Sciatic nerve (tissue), 2 donors: Measurements from ENCODE around the gene LRRC1. TPM values are rescaled to one million over a fixed set of nuclear protein-coding genes. Genes with fewer than 3 reads are reported as not detected.
"Not testable (repeated sequence)": the region's sequence is repeated elsewhere in the genome, so short reads cannot be mapped to it uniquely, and the experiment has no call there.

Experiments used
- ATAC-seq: fragments of 200-7000 bp; cut with Tn5 transposase; one replicate; pipeline ENCODE4 v1.9.1; 2020; ENCODE audit warnings: mild to moderate bottlenecking, moderate library complexity
- DNase-seq: peaks from one replicate; pipeline ENCODE4 v3.0.0-alpha.2; 2020; ENCODE audit warnings: low spot score
- intact Hi-C: fragments of 100-400 bp; cut with DNase I; formaldehyde crosslinking; loops from one replicate; pipeline ENCODE4 v1.14.2; 2022
- total RNA-seq: library from RNA; stranded (reverse); fragmentation: NEBNext Ultra II Directional; extraction: Animal tissue kit (Norgen Biotek cat#: 25700); gene quantifications from one replicate; pipeline ENCODE4 v1.2.1, GENCODE V29; 2021
- donor health status: DM: no; HTN: no; CAD: no.
- donor health status: DM: no; HTN: no; CAD: no.

LRRC1 gene
- total RNA-seq, 1 donor from 2014 or later, result 19.5 TPM

DNA sequence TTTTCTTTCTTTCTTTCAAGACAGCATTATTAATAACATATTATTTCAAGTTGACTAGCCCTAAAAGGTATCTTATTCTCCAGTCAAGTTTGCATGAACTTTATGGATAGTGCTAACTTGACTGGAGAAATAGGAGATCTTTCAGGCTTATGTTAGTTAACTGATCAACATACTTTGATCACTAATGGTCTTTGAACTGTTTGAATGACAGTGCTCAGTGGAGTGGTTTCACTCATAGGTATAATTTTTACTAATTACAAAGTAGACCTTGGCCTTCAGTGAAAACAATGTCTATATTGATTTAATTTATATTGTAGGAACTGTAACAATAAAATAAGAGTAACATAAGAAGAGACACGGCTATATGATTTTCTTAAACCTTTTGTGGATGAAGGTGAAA is 8.0 kb upstream of the LRRC1 start:
- intact Hi-C loops, result no loop called here
- no peak for DNase-seq
- ATAC-seq, result no peak

DNA sequence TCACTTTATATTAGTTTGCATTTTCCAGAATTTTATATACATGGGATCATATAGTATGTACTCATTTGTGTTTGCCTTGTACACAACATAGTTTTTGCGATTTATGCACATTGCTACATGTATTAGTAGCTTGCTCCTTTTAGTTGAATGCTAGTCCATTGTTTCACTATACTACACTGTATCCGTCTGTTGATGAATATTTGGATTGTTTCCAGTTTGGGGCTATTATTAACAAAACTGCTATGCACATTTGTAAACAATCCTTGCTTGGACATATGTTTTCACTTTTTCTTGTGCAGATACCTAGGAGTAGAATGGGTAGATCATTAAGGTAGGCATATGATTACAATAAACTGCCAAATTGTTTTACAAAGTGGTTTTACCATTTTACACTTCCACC is 3.9 kb upstream of the LRRC1 start:
- intact Hi-C loops, result loop anchor here (10.0 kb wide), 2 partner anchors 64 to 164 kb away; no protein-coding TSS in a partner anchor

DNA sequence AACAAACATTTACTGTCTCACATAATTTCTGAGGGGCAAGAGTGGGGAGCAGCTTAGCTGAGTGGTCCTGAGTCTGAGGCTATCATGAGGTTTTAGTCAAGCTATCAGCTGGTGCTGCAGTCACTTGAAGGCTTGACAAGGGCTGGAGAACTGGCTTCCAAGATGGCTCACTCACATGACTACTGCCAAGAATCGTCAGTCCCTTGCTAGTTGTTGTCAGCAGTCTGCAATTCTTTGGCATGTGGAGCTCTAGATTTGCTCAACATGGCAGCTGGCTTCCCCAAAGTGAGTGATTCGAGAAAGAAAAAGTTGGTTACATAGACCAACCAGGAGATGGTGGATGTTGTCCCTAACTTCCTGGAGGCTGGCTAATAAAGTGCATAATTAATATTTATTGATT is 2.8 kb upstream of the LRRC1 start:
- intact Hi-C loops, result loop anchor here (10.0 kb wide), 2 partner anchors 63 to 163 kb away; no protein-coding TSS in a partner anchor

More for the DNA sequence above, 3.9 kb upstream of the LRRC1 start:
- ATAC-seq, result no peak
- no peak for DNase-seq

DNA sequence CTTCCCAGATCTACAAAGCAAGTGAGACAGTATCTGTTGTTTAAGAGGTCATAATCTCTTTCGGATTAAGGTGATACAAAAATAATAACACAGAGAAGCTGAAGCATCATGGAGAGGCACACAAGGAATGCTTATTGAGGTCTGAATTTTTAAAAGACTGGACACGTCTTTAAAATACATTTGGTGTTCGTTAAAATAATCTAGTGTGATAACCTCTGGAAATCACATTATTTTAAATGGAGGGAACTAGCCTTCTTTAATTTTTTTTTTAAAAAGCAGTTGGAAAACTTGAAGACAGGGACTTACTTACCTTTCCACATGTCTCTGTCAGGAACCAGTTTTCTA is 1.9 kb upstream of the LRRC1 start:
- DNase-seq (no peak), ATAC-seq (no peak)
- intact Hi-C loops, result loop anchor here (10.0 kb wide), 2 partner anchors 62 to 162 kb away; no protein-coding TSS in a partner anchor

More for the DNA sequence above, 2.8 kb upstream of the LRRC1 start:
- ATAC-seq, result no peak
- no peak for DNase-seq

DNA sequence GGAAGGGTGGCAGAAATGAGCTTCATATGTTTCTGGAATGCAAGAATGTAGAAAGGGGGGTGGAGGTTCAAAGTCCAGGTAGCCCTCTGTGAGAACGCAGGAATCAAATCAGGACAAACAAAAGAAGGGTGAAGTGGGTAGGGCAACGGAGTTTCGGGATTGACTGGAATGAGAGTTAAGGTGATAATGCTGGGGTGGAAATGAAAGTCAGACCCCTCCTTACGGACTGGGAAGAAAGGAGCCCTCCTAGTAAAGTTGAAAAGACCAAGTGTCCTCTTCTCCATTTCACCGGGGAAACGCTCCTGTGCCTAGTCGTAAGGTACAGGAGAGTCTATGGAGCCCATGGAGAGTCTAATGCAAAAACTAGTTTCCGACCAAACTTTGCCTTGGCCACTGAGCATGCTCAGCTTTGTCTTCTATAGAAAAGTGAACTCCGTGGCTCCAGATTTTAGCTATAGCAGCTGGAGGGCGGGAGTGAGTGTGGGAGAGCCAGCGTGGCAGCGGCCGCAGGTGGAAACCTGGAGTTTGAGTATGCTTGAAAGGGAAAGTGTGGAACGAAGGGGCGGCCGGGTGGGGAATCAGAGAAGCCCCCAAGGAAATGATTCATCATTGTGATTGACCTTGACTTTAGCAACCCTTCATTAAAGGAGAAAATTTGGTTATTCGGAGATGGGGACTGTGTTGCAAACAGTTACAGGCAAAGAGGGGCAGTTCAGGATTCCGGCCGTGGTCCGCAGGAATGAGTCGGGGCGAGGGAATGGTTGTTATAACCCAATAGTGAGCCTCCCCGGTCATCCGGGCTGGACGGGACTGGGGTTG is 1.3 kb upstream of the LRRC1 start:
- DNase-seq, result peak; percentile 58
- intact Hi-C loops, result loop anchor here (10.0 kb wide), 2 partner anchors 61 to 161 kb away; no protein-coding TSS in a partner anchor
- ATAC-seq, result peak; percentile 36

DNA sequence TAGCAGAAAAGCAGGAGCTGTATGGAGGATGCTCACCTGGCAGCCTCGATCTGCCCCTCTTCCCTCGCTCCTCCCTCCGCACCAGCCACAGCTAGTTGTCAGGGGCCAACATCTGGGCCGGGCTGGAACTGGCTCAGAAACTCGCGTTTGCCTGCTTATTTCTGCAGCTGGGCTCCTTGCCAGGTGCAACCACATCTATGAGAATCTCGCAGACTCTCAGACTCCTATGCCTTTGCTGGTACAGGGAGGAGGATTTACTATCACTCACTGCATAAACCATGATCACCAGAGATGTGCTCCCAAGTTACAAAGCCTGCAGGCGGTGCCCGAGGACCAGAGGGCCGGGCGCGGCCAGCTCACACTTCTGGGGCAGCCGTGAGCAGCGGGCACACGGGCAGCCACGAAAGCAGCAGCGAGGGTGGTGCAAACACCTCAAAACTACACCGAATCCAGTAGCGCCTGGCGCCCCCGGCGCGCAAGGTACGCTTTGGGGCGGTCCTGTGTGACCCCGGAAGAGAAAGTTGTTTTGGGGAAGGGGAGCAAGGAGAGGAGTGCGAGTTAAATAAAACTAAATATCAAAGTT is 577 bp upstream of the LRRC1 start:
- intact Hi-C loops, result loop anchor here (10.0 kb wide), 2 partner anchors 61 to 161 kb away; no protein-coding TSS in a partner anchor
- peak; percentile 76 for DNase-seq
- ATAC-seq, result peak; percentile 95

GRCh38 chr6:53795340-53795701 is 516 bp downstream of the LRRC1 start:
- ATAC-seq, result peak; percentile 7
- intact Hi-C loops, result loop anchor here (10.0 kb wide), 2 partner anchors 59 to 159 kb away; no protein-coding TSS in a partner anchor
- no peak for DNase-seq

DNA sequence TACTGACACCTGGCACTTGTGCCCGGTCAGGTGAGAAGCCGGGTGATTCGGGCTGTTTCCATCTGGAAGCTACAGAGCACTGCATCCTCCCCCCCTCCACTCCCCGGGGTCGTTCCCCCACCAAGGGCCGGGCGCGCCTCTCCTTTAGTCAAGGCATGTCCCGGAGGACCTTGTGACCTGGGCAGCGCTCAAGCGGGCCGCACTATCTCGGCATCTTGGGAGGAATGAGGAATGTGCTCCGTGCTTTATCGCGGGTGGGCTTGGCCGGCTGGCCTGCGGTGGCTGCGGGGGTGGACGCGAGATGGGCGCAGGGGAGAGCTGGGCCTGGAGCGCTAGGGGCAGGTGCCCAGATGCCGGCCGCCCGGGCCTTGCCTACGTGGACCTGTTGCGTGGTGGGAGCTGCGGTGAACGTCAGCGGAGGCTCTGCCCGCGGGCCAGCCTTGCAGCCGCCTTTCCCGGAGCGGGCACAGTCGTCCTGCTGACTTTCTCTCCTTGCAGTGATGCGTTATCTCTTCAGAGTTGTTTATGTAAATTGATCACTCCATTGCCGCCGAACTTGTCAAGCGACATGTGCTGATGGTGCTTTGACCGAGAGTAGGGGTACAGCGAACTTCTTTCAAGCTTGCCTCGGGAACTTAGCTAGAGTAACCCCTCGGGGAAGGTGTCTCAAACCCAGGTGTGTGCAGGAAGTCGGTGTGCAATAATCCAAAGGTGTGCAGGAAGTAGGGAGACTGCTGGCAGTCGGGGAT is 1.1 kb downstream of the LRRC1 start:
- ATAC-seq, result peak; percentile 8
- DNase-seq, result peak; percentile 63
- intact Hi-C loops, result loop anchor here (10.0 kb wide), 2 partner anchors 59 to 159 kb away; no protein-coding TSS in a partner anchor

DNA sequence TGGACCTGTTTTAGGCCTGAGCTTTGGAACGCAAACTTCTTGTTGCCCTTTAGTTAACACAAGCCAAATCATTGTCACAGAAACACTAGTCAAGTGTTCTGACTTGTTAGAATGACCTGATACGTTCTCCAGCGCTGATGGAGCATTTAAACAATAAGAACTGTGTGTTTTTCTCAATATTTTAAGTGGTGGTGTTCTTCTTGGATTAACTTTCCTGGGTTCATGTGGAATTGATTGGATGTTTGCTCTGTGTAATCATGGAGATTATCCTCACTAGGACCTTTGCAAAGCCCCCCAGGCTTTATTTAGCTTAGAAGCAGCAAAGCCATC is 1.6 kb downstream of the LRRC1 start:
- DNase-seq (no peak), ATAC-seq (no peak)
- intact Hi-C loops, result loop anchor here (10.0 kb wide), 2 partner anchors 58 to 158 kb away; no protein-coding TSS in a partner anchor

- intact Hi-C loops, result loop anchor here (10.0 kb wide), 2 partner anchors 58 to 158 kb away; no protein-coding TSS in a partner anchor
- DNase-seq (no peak), ATAC-seq (no peak)
These were observed 2.0 kb downstream of the LRRC1 start for GRCh38 chr6:53796791-53797190.

GRCh38 chr6:53797304-53797703 is 2.5 kb downstream of the LRRC1 start:
- DNase-seq, result no peak
- no peak for ATAC-seq
- intact Hi-C loops, result loop anchor here (10.0 kb wide), 2 partner anchors 57 to 157 kb away; no protein-coding TSS in a partner anchor

- intact Hi-C loops, result loop anchor here (10.0 kb wide), 2 partner anchors 55 to 155 kb away; no protein-coding TSS in a partner anchor
- DNase-seq (no peak), ATAC-seq (no peak)
These were observed 4.5 kb downstream of the LRRC1 start for GRCh38 chr6:53799340-53799739.

GRCh38 chr6:53801022-53801421 is 6.2 kb downstream of the LRRC1 start:
- no peak for ATAC-seq
- DNase-seq, result no peak
- intact Hi-C loops, result no loop called here

- intact Hi-C loops, result no loop called here
- no peak for ATAC-seq
- DNase-seq, result no peak
These were observed 7.8 kb downstream of the LRRC1 start for GRCh38 chr6:53802582-53802981.

- DNase-seq (no peak), ATAC-seq (no peak)
- intact Hi-C loops, result no loop called here
These were observed 8.5 kb downstream of the LRRC1 start for GRCh38 chr6:53803081-53803860.

GRCh38 chr6:53805016-53805415 is 10.2 kb downstream of the LRRC1 start:
- DNase-seq, result no peak
- intact Hi-C loops, result no loop called here
- no peak for ATAC-seq

DNA sequence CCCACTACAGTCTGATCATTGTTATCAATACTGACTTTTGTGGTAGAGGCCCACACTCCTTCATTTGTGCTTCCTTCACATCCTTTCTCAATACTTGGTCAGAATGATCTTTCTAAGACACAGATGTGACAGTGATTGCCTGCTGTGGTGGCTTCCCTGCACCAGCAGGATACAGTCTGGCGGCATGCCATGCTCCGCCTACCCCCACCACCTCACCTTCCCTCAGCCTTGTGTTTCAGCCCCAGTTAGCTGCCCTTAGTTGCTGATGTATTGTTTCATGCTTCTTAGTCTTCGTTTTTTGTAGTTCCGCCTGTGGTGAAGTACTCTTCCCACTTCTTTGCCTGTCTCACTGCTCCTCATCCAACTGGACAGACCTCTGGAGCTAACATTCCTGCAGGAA is 10.9 kb downstream of the LRRC1 start:
- ATAC-seq, result no peak
- intact Hi-C loops, result no loop called here

GRCh38 chr6:53807606-53808005 is 12.8 kb downstream of the LRRC1 start:
- intact Hi-C loops, ATAC-seq, DNase-seq: not testable (repeated sequence)

More for the DNA sequence above, 10.9 kb downstream of the LRRC1 start:
- no peak for DNase-seq
